Stimulated activated CD8-positive, alpha-beta memory T cell treated with anti-CD3 and anti-CD28 coated beads, Interleukin-4, amount 100 ng/mL, for 4 hours (primary cell): ENCODE results near the gene PHF13.

Source experiments
- DNase-seq, 2 donors: peaks; one replicate each; pipeline ENCODE4 v3.0.0-alpha.2; 2020; ENCODE audit warnings: low read depth in 2 of 2, low spot score in 1 of 2

PHF13 gene

GRCh38 chr1:6613361-6614018 is at the start of gene PHF13:
Gene PHF13 (plus strand): TSS chr1:6613731. CDS start chr1:6614067, 336 bp downstream.
- DNase-seq: peak; percentile 98 to 100

GRCh38 chr1:6569033-6569432 is 44.5 kb upstream of the PHF13 start:
- DNase-seq: no peak

GRCh38 chr1:6570100-6570499 is 43.4 kb upstream of the PHF13 start:
- DNase-seq: no peak

GRCh38 chr1:6570987-6571386 is 42.5 kb upstream of the PHF13 start:
- DNase-seq: no peak

GRCh38 chr1:6572653-6573383 is 40.7 kb upstream of the PHF13 start:
- no peak for DNase-seq

- DNase-seq: no peak
These were observed 39.4 kb upstream of the PHF13 start for GRCh38 chr1:6574025-6574620.

- no peak for DNase-seq
These were observed 38.7 kb upstream of the PHF13 start for GRCh38 chr1:6574818-6575217.

GRCh38 chr1:6577831-6578525 is 35.6 kb upstream of the PHF13 start:
- no peak for DNase-seq

GRCh38 chr1:6578624-6579373 is 34.7 kb upstream of the PHF13 start:
- no peak for DNase-seq

- DNase-seq: peak; percentile 91 to 96
These were observed 34.0 kb upstream of the PHF13 start, which contains the start of gene ZBTB48 for GRCh38 chr1:6579374-6580118. Gene ZBTB48 (plus strand): TSS chr1:6579994. CDS start chr1:6580610, 616 bp downstream.

GRCh38 chr1:6580119-6580592 is 33.4 kb upstream of the PHF13 start:
- no peak for DNase-seq

- no peak for DNase-seq
These were observed 32.7 kb upstream of the PHF13 start for GRCh38 chr1:6580593-6581409.

GRCh38 chr1:6581561-6582305 is 31.8 kb upstream of the PHF13 start:
- DNase-seq: no peak

- DNase-seq: no peak
These were observed 31.2 kb upstream of the PHF13 start for GRCh38 chr1:6582370-6582769.

- DNase-seq: no peak
These were observed 29.1 kb upstream of the PHF13 start for GRCh38 chr1:6584126-6585080.

- DNase-seq: no peak
These were observed 28.3 kb upstream of the PHF13 start for GRCh38 chr1:6585081-6585722.

- DNase-seq: no peak
These were observed 27.7 kb upstream of the PHF13 start for GRCh38 chr1:6585841-6586240.
